Hepatocyte (in vitro differentiated cells): ENCODE data around the gene PTGER4. TPM values are rescaled to one million over a fixed set of nuclear protein-coding genes. Genes with fewer than 3 reads are reported as not detected.

ENCODE experiments used
- DNase-seq: peaks from one replicate; pipeline ENCODE4 v3.0.0-alpha.2; 2016; ENCODE audit warnings: low spot score
- H2AFZ ChIP-seq: fragments of 200-600 bp; sonication (generic); 2 replicates; pipeline ENCODE4 v1.6.0; 2016; ENCODE audit warnings: antibody characterized with exemption, mild to moderate bottlenecking
- H3K27ac ChIP-seq: fragments of 200-600 bp; sonication (generic); 2 replicates; pipeline ENCODE4 v1.5.1; 2016; ENCODE audit warnings: mild to moderate bottlenecking
- H3K27me3 ChIP-seq: fragments of 200-600 bp; sonication (generic); 2 replicates; pipeline ENCODE4 v1.6.1; 2016
- H3K36me3 ChIP-seq: fragments of 200-600 bp; sonication (generic); replicated peaks from 2 replicates; pipeline ENCODE4 v1.5.1; 2016; ENCODE audit warnings: low read depth; ENCODE audit not compliant: insufficient read depth
- H3K4me1 ChIP-seq: fragments of 200-600 bp; sonication (generic); 2 replicates; pipeline ENCODE4 v1.5.1; 2016; ENCODE audit warnings: mild to moderate bottlenecking, moderate library complexity; ENCODE audit not compliant: insufficient read depth
- H3K4me2 ChIP-seq: fragments of 200-600 bp; sonication (generic); 2 replicates; pipeline ENCODE4 v1.6.0; 2016
- H3K4me3 ChIP-seq: fragments of 200-600 bp; sonication (generic); 2 replicates; pipeline ENCODE4 v1.5.1; 2016; ENCODE audit warnings: mild to moderate bottlenecking
- H3K79me2 ChIP-seq: fragments of 200-600 bp; sonication (generic); 2 replicates; pipeline ENCODE4 v1.6.0; 2017; ENCODE audit warnings: mild to moderate bottlenecking
- H3K9me2 ChIP-seq: fragments of 200-600 bp; sonication (generic); replicated peaks from 2 replicates; pipeline ENCODE4 v1.6.0; 2017; ENCODE audit warnings: mild to moderate bottlenecking; ENCODE audit not compliant: insufficient read depth
- H3K9me3 ChIP-seq: fragments of 200-600 bp; sonication (generic); 2 replicates; pipeline ENCODE4 v1.5.1; 2016; ENCODE audit warnings: low read depth, mild to moderate bottlenecking
- H4K20me1 ChIP-seq: fragments of 200-600 bp; sonication (generic); 2 replicates; pipeline ENCODE4 v1.6.0; 2016; ENCODE audit warnings: mild to moderate bottlenecking; ENCODE audit not compliant: insufficient read depth, poor library complexity, severe bottlenecking
- EZH2 ChIP-seq: fragments of 200-600 bp; sonication (generic); IDR thresholded peaks from 2 replicates; pipeline ENCODE4 v1.6.1; 2016; ENCODE audit warnings: antibody characterized with exemption, mild to moderate bottlenecking, borderline replicate concordance
- EZH2phosphoT487 ChIP-seq: fragments of 200-600 bp; sonication (generic); IDR thresholded peaks from one replicate; pipeline ENCODE4 v1.6.1; 2018; ENCODE audit warnings: antibody characterized with exemption, mild to moderate bottlenecking, low read depth, moderate library complexity; ENCODE audit not compliant: unreplicated experiment, severe bottlenecking
- WGBS: methylation state at CpG from one replicate; pipeline ENCODE4 v1.1.6; 2016; ENCODE audit warnings: low lambda C conversion rate; ENCODE audit errors: missing lambda C conversion rate; 5-methylcytosine and 5-hydroxymethylcytosine counted together
- polyA plus RNA-seq: library from polyadenylated mRNA; unstranded; fragments of >200 nt; fragmentation: Nextera tagmentation; extraction: Ambion mirVana; gene quantifications from 2 replicates; pipeline ENCODE4 v1.2.1, GENCODE V29; 2016
- total RNA-seq: library from RNA; depleted of rRNA; stranded (reverse); fragments of >200 nt; gene quantifications from 2 replicates; pipeline ENCODE4 v1.2.3, GENCODE V29; 2014
- TF ChIP-seq, protein P1 (sequence below): fragments of 200-600 bp; sonication (generic); IDR thresholded peaks from 2 replicates; pipeline ENCODE4 v1.5.1; 2016; ENCODE audit warnings: antibody characterized with exemption, mild to moderate bottlenecking; ENCODE audit not compliant: poor library complexity

The PTGER4 gene
- total and polyA plus RNA-seq, 2 experiments from 2014 or later, result 3.6 to 7.1 TPM

DNA sequence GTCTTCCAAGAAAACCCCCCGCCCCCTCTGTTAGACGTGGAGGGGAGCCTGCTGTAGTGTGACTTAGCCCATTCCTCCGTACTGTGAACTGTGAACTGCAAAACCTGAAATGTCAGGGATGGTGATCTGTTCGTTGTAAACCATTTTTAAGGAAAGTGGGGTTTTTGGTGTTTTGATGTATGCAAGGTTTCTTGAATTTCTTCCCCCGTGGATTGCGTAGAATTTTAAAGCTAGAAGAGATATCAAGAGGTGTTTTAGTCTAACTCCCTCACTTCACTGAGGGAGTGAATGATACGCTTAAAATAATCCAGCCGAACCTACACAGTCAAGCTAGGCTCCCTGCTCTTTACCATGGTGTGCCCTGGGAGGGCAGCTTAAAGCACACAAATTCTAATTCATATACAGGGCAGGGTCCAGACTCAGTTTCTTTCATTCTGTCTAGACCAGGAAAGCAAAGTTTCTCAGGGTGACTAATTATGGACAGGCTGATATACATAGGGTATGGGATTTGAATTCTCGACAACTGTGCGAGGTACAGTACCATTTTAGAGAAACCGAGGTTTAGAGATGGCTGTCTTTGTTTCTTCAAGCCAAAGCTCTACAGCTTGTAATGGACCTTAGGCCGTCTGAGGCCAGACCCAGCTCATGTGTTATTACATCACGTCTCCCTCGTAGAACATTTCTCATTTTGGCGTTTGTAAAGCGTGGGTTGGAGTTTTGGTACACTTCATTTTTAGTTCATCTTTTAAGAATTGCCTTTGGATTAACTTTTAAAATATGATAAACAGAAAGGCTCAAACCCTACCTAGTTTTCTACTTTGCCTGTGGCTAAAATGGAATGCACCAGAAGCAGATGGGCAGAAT, 2.7 kb downstream of the PTGER4 start:
- no peaks in the 10 kb centered on the region for H3K9me2 ChIP-seq
- no peak for DNase-seq
- no peaks in the 10 kb centered on the region for H3K9me3 ChIP-seq
- peaks cover 38% of the 10 kb centered on the region for H3K27me3 ChIP-seq
- H3K36me3 ChIP-seq, result no peaks in the 10 kb centered on the region
- no peaks in the 10 kb centered on the region for H3K79me2 ChIP-seq
- no peaks in the 10 kb centered on the region for H4K20me1 ChIP-seq
- no peak overlapping the region for H3K4me3 ChIP-seq
- H2AFZ ChIP-seq, result no peak overlapping the region
- 86% methylated on average over 16 of the region's 16 CpGs for WGBS
- no peak overlapping the region for H3K27ac ChIP-seq
- H3K4me2 ChIP-seq, result peak overlapping the region; percentile 99
- peaks cover 16% of the 10 kb centered on the region for H3K4me1 ChIP-seq
- TF ChIP-seq, protein P1, sequence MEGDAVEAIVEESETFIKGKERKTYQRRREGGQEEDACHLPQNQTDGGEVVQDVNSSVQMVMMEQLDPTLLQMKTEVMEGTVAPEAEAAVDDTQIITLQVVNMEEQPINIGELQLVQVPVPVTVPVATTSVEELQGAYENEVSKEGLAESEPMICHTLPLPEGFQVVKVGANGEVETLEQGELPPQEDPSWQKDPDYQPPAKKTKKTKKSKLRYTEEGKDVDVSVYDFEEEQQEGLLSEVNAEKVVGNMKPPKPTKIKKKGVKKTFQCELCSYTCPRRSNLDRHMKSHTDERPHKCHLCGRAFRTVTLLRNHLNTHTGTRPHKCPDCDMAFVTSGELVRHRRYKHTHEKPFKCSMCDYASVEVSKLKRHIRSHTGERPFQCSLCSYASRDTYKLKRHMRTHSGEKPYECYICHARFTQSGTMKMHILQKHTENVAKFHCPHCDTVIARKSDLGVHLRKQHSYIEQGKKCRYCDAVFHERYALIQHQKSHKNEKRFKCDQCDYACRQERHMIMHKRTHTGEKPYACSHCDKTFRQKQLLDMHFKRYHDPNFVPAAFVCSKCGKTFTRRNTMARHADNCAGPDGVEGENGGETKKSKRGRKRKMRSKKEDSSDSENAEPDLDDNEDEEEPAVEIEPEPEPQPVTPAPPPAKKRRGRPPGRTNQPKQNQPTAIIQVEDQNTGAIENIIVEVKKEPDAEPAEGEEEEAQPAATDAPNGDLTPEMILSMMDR, result no peak
- no peak for TF ChIP-seq EZH2phosphoT487
- peak; percentile 55 for TF ChIP-seq EZH2

DNA sequence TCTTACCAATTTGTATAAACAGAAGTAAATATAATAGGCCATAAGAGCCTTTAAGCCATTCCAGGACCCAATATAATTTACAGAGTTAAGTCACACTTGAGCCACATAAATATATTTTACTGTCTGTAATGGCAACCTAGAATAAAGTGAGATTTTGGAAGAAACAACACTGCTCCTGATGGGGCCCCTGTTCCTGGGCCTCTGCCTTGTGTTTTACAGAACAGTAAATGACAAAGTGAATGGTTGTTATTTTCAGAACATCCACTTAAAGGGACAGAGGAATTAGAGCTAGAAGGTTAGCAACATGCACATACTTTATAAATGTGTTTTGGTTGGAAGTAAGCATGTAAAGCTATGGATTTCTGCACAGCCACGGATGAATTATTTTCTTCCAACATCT, 3.6 kb downstream of the PTGER4 start:
- no peaks in the 10 kb centered on the region for H3K36me3 ChIP-seq
- no peak for DNase-seq
- H4K20me1 ChIP-seq, result no peaks in the 10 kb centered on the region
- H3K9me3 ChIP-seq, result no peaks in the 10 kb centered on the region
- no peak overlapping the region for H3K27ac ChIP-seq
- peaks cover 35% of the 10 kb centered on the region for H3K27me3 ChIP-seq
- WGBS, result 63% methylated on average over 1 of the region's 1 CpG
- H3K4me1 ChIP-seq, result peaks cover 16% of the 10 kb centered on the region
- H2AFZ ChIP-seq, result no peak overlapping the region
- TF ChIP-seq EZH2phosphoT487, result no peak
- TF ChIP-seq, protein P1, result no peak
- H3K4me3 ChIP-seq, result no peak overlapping the region
- H3K9me2 ChIP-seq, result no peaks in the 10 kb centered on the region
- H3K4me2 ChIP-seq, result peak overlapping the region; percentile 99
- no peaks in the 10 kb centered on the region for H3K79me2 ChIP-seq

DNA sequence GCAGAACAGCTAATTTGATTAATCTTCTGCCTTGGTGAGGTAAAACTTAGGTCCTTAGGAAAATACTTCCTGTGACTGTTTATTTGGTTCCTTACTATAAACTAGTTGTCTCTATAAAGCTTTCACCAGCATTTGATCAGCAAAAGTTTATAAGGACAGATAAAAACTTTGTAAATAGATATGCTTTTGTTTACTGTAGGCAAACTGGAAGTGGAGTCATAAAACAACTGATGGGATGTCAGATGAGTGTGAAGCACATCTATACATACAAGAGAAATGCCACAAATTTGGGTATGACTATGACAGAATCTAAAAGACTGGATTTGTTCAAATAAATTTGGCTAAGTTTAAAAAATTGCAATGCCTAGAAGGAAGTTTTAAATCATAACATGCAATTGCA, 5.5 kb downstream of the PTGER4 start:
- H3K27me3 ChIP-seq, result peaks cover 33% of the 10 kb centered on the region
- no peaks in the 10 kb centered on the region for H3K9me2 ChIP-seq
- DNase-seq, result no peak
- H4K20me1 ChIP-seq, result no peaks in the 10 kb centered on the region
- no peak overlapping the region for H3K4me2 ChIP-seq
- peaks cover 13% of the 10 kb centered on the region for H3K4me1 ChIP-seq
- H3K79me2 ChIP-seq, result no peaks in the 10 kb centered on the region
- no peaks in the 10 kb centered on the region for H3K9me3 ChIP-seq
- no peak overlapping the region for H2AFZ ChIP-seq
- H3K27ac ChIP-seq, result no peak overlapping the region
- TF ChIP-seq, protein P1, result no peak
- no peak for TF ChIP-seq EZH2
- no peak for TF ChIP-seq EZH2phosphoT487
- no peaks in the 10 kb centered on the region for H3K36me3 ChIP-seq
- H3K4me3 ChIP-seq, result no peak overlapping the region
